HG03095 (cell line): ENCODE results near the gene PCDHA7.
"Not testable (repeated sequence)": the region's sequence is repeated elsewhere in the genome, so short reads cannot be mapped to it uniquely, and the experiment has no call there.

Experiments used
- ATAC-seq: cut with Tn5 transposase; IDR thresholded peaks from one replicate; pipeline ENCODE4 v1.9.1; 2021; ENCODE audit warnings: moderate library complexity; ENCODE audit not compliant: unreplicated experiment

PCDHA7 gene

GRCh38 chr5:140862441-140863295 lies 28.6 kb downstream of the PCDHA7 start:
- ATAC-seq: no peak

GRCh38 chr5:140868721-140869554 lies 34.9 kb downstream of the PCDHA7 start, which contains the start of gene PCDHA11:
PCDHA11 (plus strand) TSS chr5:140868957; CDS start chr5:140869104, 147 bp downstream.
- ATAC-seq: no peak

DNA sequence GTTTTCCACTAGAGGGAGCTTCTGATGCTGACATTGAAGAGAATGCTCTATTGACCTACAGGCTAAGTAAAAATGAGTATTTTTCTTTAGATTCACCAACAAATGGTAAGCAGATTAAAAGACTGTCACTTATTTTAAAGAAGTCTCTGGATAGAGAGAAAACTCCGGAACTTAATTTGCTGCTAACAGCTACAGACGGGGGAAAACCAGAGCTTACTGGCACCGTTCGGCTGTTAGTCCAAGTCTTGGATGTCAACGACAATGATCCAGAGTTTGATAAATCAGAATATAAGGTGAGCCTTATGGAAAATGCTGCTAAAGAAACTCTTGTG lies 35.5 kb downstream of the PCDHA7 start:
- no peak for ATAC-seq

DNA sequence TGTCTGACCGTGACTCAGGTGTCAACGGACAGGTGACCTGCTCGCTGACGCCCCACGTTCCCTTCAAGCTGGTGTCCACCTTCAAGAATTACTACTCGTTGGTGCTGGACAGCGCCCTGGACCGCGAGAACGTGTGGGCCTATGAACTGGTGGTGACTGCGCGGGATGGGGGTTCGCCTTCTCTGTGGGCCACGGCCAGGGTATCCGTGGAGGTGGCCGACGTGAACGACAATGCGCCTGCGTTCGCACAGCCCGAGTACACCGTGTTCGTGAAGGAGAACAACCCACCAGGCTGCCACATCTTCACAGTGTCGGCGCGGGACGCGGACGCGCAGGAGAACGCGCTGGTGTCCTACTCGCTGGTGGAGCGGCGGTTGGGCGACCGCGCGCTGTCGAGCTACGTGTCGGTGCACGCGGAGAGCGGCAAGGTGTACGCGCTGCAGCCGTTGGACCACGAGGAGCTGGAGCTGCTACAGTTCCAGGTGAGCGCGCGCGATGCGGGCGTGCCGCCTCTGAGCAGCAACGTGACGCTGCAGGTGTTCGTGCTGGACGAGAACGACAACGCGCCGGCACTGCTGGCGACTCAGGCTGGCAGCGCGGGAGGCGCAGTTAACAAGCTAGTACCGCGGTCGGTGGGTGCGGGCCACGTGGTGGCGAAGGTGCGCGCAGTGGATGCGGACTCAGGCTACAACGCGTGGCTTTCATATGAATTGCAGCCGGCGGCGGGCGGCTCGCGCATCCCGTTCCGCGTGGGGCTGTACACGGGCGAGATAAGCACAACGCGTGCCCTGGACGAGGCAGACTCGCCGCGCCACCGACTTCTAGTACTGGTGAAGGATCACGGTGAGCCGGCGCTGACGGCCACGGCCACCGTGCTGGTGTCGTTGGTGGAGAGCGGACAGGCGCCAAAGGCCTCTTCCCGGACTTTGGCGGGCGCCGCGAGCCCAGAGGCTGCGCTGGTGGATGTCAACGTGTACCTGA lies 36.4 kb downstream of the PCDHA7 start:
- no peak for ATAC-seq

GRCh38 chr5:140875085-140876065 lies 41.3 kb downstream of the PCDHA7 start, which contains the start of gene PCDHA12:
PCDHA12 (plus strand) TSS chr5:140875308; CDS start chr5:140875473, 165 bp downstream.
- ATAC-seq: no peak

GRCh38 chr5:140876541-140877261 lies 42.6 kb downstream of the PCDHA7 start:
- ATAC-seq: not testable (repeated sequence)

- ATAC-seq: no peak
Measured at GRCh38 chr5:140877262-140877581, 43.2 kb downstream of the PCDHA7 start.

DNA sequence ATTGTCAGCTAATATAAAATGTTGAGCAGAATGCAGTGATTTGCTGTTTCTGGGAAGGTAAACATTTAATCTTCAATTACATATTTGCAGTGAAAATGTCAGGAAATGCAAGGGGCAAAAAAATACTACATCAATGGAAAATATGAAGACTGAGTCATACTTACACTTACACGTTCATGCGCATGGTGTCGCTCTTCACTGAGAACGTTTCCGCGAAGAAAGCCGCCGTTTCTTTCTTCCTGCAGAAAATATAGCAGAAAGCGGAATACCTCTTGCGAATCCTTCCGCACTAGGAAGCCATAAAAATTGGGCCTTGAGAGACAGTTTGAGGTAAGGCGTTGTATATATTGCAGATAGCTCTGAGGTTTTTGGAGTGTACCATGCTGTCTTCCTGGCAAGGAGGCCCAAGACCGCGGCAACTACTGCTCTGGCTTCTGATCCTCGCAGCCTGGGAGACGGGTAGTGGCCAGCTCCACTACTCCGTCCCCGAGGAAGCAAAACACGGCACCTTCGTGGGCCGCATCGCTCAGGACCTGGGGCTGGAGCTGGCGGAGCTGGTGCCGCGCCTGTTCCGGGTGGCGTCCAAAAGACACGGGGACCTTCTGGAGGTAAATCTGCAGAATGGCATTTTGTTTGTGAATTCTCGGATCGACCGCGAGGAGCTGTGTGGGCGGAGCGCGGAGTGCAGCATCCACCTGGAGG lies 48.0 kb downstream of the PCDHA7 start, which contains the start of gene PCDHA13:
PCDHA13 (plus strand) TSS at position 236 of the 702 bp plus-strand sequence; CDS start at position 381, 145 bp downstream.
- ATAC-seq: no peak

GRCh38 chr5:140882591-140882899 lies 48.5 kb downstream of the PCDHA7 start:
- ATAC-seq: no peak

DNA sequence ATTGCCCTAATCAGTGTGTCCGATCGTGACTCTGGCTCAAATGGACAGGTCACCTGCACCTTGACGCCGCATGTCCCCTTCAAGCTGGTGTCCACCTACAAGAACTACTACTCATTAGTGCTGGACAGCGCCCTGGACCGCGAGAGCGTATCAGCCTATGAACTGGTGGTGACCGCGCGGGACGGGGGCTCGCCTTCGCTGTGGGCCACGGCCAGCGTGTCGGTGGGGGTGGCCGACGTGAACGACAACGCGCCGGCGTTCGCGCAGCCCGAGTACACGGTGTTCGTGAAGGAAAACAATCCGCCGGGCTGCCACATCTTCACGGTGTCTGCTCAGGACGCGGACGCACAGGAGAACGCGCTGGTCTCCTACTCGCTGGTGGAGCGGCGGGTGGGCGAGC lies 49.3 kb downstream of the PCDHA7 start:
- ATAC-seq: no peak

GRCh38 chr5:140883927-140884697 lies 50.0 kb downstream of the PCDHA7 start:
- ATAC-seq: no peak
